Ovary (tissue), 3 donors: ENCODE results near the gene TMEM184A.

Experiments
- EP300 ChIP-seq: sonication (generic); formaldehyde crosslinking; IDR thresholded peaks from one replicate; pipeline ENCODE4 v1.6.1; 2017; ENCODE audit warnings: antibody characterized with exemption
- TF ChIP-seq, protein P1 (sequence below), 3 donors: fragments of 450-650 bp in 2 of 3; fragments of 200-600 bp in 1 of 3; IDR thresholded peaks; one replicate each; pipeline versions ENCODE4 v1.5.1 to v1.8.0; 2016 to 2022; ENCODE audit warnings: antibody characterized with exemption in 3 of 3, mild to moderate bottlenecking in 1 of 3
- donor health status: DM: no; HTN: no; CAD: no.

DNA sequence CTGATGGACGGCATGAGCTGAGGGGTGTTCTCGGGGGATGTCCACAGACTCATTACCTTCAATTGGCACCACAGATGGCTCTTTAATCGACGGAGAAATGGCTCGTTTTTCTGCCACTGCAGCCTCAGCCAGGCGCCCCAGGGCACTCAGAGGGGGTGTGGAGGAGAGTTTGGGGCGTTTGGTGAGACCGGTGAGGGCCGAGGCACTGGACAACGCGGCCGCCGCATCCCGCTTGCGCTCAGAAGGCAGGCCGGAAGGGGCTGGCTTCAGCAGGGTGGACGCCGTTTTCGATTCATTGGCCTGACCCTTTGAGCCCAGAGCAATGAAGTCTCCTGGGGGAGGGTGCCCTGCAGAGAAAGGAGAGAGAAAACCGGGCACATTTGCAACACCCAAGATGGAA, 53.2 kb downstream of the TMEM184A start:
- TF ChIP-seq, protein P1, sequence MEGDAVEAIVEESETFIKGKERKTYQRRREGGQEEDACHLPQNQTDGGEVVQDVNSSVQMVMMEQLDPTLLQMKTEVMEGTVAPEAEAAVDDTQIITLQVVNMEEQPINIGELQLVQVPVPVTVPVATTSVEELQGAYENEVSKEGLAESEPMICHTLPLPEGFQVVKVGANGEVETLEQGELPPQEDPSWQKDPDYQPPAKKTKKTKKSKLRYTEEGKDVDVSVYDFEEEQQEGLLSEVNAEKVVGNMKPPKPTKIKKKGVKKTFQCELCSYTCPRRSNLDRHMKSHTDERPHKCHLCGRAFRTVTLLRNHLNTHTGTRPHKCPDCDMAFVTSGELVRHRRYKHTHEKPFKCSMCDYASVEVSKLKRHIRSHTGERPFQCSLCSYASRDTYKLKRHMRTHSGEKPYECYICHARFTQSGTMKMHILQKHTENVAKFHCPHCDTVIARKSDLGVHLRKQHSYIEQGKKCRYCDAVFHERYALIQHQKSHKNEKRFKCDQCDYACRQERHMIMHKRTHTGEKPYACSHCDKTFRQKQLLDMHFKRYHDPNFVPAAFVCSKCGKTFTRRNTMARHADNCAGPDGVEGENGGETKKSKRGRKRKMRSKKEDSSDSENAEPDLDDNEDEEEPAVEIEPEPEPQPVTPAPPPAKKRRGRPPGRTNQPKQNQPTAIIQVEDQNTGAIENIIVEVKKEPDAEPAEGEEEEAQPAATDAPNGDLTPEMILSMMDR (IDR thresholded peaks at IDR 0.05) = no peak
- no peak for TF ChIP-seq EP300
